HK-2 (cell line): Measurements from ENCODE around the gene PPFIA4.

Experiments
- DNase-seq: peaks from one replicate; pipeline ENCODE4 v3.0.0-alpha.2; 2018; ENCODE audit not compliant: unreplicated experiment

PPFIA4 gene

GRCh38 chr1:203040513-203041275, 14.4 kb downstream of the PPFIA4 start:
- no peak for DNase-seq

DNA sequence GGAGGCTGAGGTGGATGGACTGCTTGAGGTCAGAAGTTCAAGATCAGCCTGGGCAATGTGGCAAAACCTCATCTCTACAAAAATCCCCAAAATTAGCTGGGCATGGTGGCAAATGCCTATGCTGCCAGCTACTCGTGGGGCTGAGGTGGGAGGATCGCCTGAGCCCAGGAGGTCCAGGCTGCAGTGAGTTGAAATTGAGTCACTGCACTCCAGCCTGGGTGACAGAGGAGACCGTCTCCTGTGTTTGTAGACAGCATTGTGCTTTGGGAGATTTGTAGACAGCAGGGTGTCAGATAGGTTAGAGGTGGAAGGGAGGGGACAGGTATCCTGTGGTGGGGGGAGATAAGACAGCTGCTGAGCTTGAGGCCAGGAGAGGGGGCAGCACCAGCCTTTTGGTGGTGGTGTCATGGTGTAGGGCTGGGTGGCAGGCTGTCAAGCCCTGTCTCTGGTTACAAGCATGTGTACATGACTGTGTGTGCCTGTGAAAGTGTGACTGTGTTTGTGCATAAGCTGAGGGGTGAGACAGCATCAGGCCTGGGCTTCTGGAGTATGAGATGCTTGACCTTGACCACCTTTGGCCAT, 15.2 kb downstream of the PPFIA4 start:
- peak; percentile 57 for DNase-seq

GRCh38 chr1:203043830-203044545, 17.7 kb downstream of the PPFIA4 start:
- no peak for DNase-seq

GRCh38 chr1:203044546-203045250, 18.4 kb downstream of the PPFIA4 start:
- DNase-seq: no peak

DNA sequence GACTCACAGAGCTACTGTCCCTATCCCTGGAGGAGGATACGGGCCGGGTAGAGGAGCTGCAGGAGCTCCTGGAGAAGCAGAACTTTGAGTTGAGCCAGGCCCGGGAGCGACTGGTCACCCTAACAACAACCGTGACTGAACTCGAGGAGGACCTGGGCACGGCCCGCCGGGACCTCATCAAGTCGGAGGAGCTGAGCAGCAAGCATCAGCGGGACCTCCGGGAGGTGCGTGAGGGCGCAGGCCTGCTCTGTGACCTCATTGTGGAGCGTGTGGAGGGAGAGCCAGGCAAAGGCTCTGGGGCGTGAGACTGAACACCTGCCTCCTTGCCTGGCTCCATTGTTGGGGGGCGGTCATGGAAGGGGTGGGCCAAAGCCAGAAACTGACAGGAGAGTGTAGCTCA, 19.0 kb downstream of the PPFIA4 start:
- no peak for DNase-seq

DNA sequence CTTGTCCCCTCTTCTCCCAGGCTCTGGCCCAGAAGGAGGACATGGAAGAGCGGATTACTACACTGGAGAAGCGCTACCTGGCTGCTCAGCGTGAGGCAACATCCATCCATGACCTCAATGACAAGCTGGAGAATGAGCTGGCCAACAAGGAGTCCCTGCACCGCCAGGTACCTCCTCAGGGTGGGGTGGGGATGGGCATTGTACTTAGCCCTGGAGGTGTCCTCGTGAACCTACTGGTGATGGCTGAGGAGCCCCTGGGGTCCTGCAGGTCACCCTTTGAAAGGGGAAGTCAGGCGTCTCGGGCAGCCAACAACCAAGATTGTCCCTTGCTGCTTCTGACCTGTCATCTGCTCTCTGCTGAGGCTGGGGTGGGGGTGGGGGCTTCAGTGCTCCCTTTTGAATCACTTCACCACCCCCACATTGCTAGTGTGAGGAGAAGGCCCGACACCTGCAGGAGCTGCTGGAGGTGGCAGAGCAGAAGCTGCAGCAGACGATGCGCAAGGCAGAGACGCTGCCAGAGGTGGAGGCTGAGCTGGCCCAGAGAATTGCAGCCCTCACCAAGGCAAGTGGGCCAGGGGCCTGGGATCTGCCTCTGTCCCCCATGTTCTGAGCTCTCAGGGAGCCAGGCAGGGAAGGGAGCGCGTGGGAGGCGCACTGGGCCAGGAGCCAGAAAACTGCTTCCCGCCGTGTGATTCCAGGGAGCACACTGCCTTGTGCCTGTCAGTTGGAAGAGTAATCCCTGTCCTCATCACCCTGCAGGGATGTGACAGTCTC, 19.7 kb downstream of the PPFIA4 start:
- DNase-seq: no peak

GRCh38 chr1:203046984-203047630, 20.8 kb downstream of the PPFIA4 start:
- peak; percentile 43 for DNase-seq

DNA sequence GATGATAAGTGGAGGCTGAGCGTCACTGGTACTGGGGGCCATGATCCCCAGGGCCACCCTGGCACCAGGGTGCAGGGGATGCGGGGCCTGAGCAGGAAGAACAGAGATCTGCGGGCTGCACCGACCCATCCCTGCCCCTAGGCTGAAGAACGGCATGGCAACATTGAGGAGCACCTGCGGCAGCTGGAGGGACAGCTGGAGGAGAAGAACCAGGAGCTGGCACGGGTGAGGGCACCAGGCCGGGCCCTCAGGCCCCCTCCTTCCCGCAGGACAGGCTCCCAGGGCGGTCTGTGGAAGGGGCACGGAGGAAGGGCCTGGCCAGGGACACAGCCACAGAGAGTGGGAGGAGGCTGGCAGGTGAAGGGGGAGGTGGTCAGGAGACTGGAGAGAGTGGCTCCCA, 21.8 kb downstream of the PPFIA4 start:
- no peak for DNase-seq

- DNase-seq: no peak
Observed at GRCh38 chr1:203048555-203049051, 22.3 kb downstream of the PPFIA4 start.

DNA sequence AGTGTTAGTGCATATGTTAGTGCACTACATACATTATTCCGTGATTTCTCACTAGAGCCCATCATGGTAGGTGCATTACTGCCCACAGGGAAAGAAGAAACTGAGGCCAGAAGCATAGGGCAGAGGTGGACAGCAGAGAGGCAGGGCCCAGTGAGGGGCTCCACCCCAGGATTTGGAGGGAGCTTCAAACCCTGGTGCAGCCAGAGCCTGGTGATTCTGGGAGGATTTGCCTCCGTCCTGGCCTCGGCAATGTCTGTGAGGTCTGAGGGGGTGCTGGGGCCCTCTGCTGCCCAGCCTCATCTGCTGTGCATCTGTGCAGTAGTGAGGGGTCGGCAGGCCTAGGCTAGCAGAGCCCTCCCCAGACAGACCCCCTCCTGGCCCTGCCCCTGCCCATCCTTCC, 22.8 kb downstream of the PPFIA4 start:
- DNase-seq: no peak

- no peak for DNase-seq
Observed at GRCh38 chr1:203049576-203050180, 23.4 kb downstream of the PPFIA4 start.

GRCh38 chr1:203050826-203051225, 24.5 kb downstream of the PPFIA4 start:
- no peak for DNase-seq

- DNase-seq: no peak
Observed at GRCh38 chr1:203051841-203052324, 25.6 kb downstream of the PPFIA4 start.

- no peak for DNase-seq
Observed at GRCh38 chr1:203052601-203053000, 26.3 kb downstream of the PPFIA4 start.

DNA sequence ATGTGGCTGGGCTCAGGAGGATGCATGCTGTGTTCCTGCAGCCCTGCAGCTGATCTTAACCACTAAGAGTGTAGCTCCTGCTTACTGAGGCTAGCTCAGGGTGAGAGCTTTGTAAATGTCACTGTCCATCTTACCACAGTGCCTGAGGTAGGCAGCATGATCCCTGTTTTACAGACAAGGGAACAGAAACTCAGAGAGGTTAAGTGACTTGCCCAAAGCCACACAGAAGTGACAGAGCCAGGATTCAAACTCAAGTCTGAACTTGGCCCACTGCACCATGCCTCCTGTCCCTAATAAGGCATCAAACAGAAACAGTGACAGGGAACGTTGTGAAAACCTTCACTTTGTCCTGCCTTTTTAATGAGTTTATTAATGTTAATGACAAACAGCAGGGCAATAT, 27.9 kb downstream of the PPFIA4 start:
- no peak for DNase-seq

DNA sequence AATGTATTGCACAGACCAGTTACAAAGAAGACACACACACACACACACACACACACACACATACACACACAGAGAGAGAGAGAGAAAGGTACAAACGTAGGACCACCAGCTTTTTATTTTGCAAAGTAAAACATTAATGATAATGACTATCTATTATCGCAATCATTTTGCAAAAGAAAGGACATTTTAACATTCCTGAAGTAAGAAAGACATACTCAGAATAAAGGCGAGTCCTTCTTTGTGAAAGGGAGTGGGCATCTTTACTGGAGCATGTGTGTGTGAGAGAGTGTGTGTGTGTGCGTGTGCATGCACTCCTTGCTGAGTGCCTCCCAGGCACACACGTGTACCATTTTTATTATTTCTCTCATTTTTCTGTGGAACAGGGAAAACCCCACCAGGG, 28.4 kb downstream of the PPFIA4 start:
- no peak for DNase-seq

GRCh38 chr1:203055161-203055799, 29.0 kb downstream of the PPFIA4 start:
- no peak for DNase-seq

GRCh38 chr1:203056012-203056411, 29.7 kb downstream of the PPFIA4 start:
- no peak for DNase-seq

DNA sequence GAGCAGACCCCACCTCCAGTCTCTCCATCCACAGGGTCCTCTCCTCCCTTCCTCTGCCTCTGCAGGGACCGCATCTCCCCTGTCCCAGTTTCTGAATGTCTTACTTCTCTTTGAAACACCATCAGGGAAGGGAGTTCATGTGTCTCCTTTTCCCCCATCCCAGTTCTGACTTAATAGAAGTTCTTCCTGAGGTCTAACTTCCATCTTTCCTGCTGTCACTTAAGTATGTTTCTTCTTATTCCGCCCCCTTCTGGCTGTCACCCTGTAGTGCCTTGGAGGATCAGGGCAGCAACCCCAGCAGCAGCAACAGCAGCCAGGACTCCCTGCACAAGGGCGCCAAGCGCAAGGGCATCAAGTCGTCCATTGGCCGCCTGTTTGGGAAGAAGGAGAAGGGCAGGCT, 30.2 kb downstream of the PPFIA4 start:
- DNase-seq: no peak
